GM12801 (cell line): ENCODE results near the gene DHX57.

Source experiments
- TF ChIP-seq, protein P1 (sequence below): IDR thresholded peaks from one replicate; pipeline ENCODE4 v1.5.1; 2011; ENCODE audit warnings: control low read depth; ENCODE audit not compliant: insufficient read length; ENCODE audit errors: extremely low read depth

DHX57 gene

DNA sequence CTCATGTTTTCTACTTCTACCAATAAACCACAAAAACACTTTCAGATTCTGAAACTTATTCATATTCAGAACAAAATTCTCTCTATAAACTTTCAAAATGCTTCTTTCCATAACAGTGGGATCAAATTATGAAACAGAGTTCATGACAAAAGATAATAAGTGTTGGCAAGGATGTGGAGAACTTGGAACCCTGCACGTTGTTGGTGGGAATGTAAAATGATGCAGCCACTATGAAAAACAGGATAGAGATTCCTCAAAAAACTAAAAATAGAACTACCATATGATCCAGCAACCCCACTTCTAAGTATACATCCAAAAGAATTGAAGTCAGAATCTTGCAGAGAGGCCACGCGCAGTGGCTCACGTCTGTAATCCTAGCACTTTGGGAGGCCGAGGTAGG lies 52.3 kb downstream of the DHX57 start:
- TF ChIP-seq, protein P1, sequence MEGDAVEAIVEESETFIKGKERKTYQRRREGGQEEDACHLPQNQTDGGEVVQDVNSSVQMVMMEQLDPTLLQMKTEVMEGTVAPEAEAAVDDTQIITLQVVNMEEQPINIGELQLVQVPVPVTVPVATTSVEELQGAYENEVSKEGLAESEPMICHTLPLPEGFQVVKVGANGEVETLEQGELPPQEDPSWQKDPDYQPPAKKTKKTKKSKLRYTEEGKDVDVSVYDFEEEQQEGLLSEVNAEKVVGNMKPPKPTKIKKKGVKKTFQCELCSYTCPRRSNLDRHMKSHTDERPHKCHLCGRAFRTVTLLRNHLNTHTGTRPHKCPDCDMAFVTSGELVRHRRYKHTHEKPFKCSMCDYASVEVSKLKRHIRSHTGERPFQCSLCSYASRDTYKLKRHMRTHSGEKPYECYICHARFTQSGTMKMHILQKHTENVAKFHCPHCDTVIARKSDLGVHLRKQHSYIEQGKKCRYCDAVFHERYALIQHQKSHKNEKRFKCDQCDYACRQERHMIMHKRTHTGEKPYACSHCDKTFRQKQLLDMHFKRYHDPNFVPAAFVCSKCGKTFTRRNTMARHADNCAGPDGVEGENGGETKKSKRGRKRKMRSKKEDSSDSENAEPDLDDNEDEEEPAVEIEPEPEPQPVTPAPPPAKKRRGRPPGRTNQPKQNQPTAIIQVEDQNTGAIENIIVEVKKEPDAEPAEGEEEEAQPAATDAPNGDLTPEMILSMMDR = no peak

DNA sequence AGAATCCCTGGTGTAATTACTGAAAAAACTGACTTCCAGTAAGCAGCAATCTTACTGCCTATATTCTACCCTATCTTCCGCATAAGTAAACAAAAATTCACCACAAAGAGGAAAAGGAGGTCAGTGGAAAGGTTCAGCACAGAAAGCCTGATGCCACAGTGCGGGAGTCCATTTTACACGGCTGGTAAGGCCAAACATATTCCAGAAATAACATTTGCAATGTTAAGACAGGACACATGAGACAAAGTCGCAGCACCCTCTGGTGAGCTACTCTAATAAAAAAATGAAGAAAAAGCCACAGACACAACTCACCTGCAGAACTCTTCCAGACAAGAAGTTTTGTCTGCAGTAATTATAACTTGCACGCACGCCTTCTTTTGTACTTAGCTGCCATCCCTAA lies 57.2 kb downstream of the DHX57 start:
- TF ChIP-seq, protein P1 = no peak

DNA sequence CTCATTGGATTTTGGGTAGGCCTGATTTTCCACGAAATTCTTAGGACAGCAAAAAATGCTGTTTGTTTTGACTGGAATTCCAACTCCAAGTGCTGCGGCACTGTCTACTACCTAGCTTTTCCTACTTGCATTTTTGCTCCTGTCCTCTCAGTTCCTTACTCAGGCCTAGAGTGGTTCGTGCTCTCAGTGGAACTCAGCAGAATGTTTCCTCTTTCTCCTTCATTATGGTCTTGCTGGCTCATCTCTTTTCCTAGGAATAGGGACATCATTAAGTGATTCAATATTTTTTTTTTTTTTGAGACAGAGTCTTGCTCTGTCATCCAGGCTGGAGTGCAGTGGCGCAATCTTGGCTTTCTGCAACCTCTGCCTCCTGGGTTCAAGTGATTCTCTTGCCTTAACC lies 59.8 kb downstream of the DHX57 start:
- TF ChIP-seq, protein P1 = no peak

DNA sequence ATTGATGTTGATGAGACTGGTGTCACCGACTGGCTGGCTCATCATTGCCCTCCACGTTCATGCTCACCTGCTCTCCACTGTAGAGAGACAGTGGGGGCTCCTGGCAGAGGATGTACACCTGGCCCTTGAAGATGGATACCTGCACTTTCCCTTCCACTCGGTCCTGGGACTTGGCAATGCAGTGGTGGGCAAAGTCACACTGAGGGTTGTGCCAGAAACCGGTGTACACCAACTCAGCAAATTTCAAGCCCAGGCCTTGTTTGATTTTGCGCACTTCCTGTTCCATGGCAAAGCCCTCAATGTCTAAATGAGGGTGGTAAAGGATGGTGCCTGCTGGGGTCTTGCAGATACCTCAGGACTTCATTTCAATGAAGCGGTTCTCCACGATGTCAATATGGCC lies 65.2 kb downstream of the DHX57 start:
- TF ChIP-seq, protein P1 = no peak

DNA sequence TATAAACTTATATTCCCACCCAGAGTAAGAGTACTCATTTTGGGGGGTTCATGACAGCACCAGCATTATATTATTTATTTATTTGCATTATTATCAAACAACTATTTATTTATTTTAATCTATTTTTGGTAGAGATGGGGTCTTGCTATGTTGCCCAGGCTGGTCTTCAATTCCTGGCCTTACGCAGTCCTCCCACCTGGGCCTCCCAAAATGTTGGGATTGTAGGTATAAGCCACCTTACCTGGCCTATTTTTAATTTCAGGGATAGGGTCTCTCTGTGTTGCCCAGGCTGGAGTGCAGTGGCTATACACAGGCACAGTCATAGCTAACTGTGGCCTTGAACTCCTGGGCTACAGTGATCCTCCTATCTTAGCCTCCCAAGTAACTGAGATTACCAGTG lies 67.1 kb downstream of the DHX57 start:
- TF ChIP-seq, protein P1 = no peak

DNA sequence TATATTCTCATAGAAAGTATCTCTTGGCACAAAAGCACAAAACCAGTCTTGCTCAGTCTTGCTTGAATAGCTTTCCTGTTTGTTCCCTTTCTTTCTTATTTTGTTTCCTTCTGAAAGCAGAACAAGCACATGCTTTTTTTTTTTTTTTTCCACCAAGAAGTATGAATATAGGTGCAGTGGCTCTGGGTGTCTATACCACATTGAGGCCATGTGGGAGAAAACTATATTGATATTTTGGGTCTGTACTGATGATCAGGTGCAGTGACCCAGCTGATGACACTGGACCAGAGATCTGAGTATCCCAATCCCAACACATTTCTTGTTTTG lies 69.0 kb downstream of the DHX57 start:
- TF ChIP-seq, protein P1 = no peak

DNA sequence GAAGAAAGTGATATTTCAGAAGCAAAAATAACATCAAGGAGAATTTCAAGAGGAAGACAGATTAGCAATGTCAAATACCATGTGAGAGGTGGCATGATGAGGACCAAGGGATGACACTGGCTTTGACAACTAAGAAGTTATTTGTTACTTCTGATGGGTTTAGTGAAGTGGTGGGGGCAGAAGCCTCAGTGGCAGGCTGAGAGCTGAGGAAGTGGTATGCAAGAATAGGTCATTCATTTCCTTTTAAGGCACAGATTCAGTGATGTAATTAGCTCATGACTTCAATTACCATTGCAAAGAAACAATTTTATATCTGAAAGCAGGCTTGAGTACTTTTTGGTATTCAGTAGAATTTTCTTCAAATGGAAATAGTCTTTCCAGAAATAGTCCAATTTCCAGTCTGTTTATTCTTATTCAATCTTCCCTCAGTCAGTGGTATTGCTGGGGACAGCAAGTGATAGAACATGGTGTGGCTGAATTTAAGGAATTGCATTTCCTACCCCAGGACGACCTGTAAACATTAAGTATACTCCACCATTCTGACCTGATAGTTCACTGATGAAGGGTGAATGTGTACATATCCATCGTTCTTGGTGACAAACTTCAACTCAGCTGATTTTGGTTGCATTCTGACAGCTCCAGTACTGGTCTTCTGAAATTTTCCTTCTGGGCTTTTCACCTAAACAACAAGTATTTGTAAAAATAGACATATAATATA lies 69.6 kb downstream of the DHX57 start:
- TF ChIP-seq, protein P1 = no peak
